GM19238 (cell line): Measurements from ENCODE around the gene GPC6.

Experiments used
- DNase-seq: peaks from one replicate; pipeline ENCODE4 v3.0.0; 2011; ENCODE audit warnings: low spot score; ENCODE audit not compliant: insufficient read length

GPC6 gene

GRCh38 chr13:93230261-93230855 lies 3.8 kb downstream of the GPC6 start:
- no peak for DNase-seq

GRCh38 chr13:93231867-93232266 lies 5.3 kb downstream of the GPC6 start:
- no peak for DNase-seq

GRCh38 chr13:93233997-93234416 lies 7.4 kb downstream of the GPC6 start:
- no peak for DNase-seq

- DNase-seq = no peak
Observed at GRCh38 chr13:93234459-93234858, 7.9 kb downstream of the GPC6 start.

- no peak for DNase-seq
Observed at GRCh38 chr13:93235258-93236015, 8.8 kb downstream of the GPC6 start.

GRCh38 chr13:93238711-93239110 lies 12.1 kb downstream of the GPC6 start:
- no peak for DNase-seq

- no peak for DNase-seq
Observed at GRCh38 chr13:93243375-93244063, 16.9 kb downstream of the GPC6 start.

- no peak for DNase-seq
Observed at GRCh38 chr13:93244141-93244917, 17.7 kb downstream of the GPC6 start.

GRCh38 chr13:93244918-93245280 lies 18.3 kb downstream of the GPC6 start:
- DNase-seq = no peak

GRCh38 chr13:93246069-93246468 lies 19.5 kb downstream of the GPC6 start:
- no peak for DNase-seq

GRCh38 chr13:93248627-93249047 lies 22.0 kb downstream of the GPC6 start:
- DNase-seq = no peak

GRCh38 chr13:93249364-93250306 lies 23.0 kb downstream of the GPC6 start:
- no peak for DNase-seq

- no peak for DNase-seq
Observed at GRCh38 chr13:93254775-93255174, 28.2 kb downstream of the GPC6 start.

- DNase-seq = no peak
Observed at GRCh38 chr13:93256998-93257397, 30.4 kb downstream of the GPC6 start.

GRCh38 chr13:93259527-93260080 lies 33.0 kb downstream of the GPC6 start:
- no peak for DNase-seq

- DNase-seq = no peak
Observed at GRCh38 chr13:93260591-93260990, 34.0 kb downstream of the GPC6 start.

GRCh38 chr13:93262729-93263345 lies 36.2 kb downstream of the GPC6 start:
- DNase-seq = no peak

- no peak for DNase-seq
Observed at GRCh38 chr13:93264876-93265275, 38.3 kb downstream of the GPC6 start.

GRCh38 chr13:93265800-93266199 lies 39.2 kb downstream of the GPC6 start:
- no peak for DNase-seq

GRCh38 chr13:93266681-93267080 lies 40.1 kb downstream of the GPC6 start:
- DNase-seq = no peak
